A673 (cell line): ENCODE measurements around the gene RANBP3. TPM values are rescaled to one million over a fixed set of nuclear protein-coding genes. Genes with fewer than 3 reads are reported as not detected.

Experiments used
- BruUV-seq: library from RNA; stranded (reverse); fragments of 400-500 nt; replicated peaks from 2 replicates; lab custom pipeline; 2021; lab: Mats Ljungman, UMichigan
- CTCF ChIA-PET: fragments of 300-600 bp; sonication (Branson Sonifier 250); formaldehyde crosslinking; loops from one replicate; lab custom pipeline; 2022; ENCODE audit warnings: antibody characterized with exemption; lab: Charles Lee
- POLR2A ChIA-PET: fragments of 300-600 bp; sonication (Branson Sonifier 250); formaldehyde crosslinking; loops from one replicate; lab custom pipeline; 2022; ENCODE audit warnings: antibody characterized with exemption; ENCODE audit not compliant: low non-redundant PET; lab: Charles Lee
- DNase-seq: peaks from one replicate; pipeline ENCODE4 v3.0.0-alpha.2; 2015; ENCODE audit warnings: low spot score
- H3K27ac ChIP-seq: fragments of 200-600 bp; sonication (generic); 2 replicates; pipeline ENCODE4 v1.5.1; 2016; ENCODE audit warnings: mixed run types, low read depth, mild to moderate bottlenecking, mixed read lengths, antibody characterized with exemption, low read length; ENCODE audit not compliant: poor library complexity, severe bottlenecking
- H3K27me3 ChIP-seq: fragments of 200-600 bp; sonication (generic); replicated peaks from 2 replicates; pipeline ENCODE4 v1.6.1; 2017; ENCODE audit warnings: mixed run types, low read depth, mild to moderate bottlenecking, mixed read lengths, antibody characterized with exemption, low read length; ENCODE audit not compliant: insufficient read depth, poor library complexity
- H3K36me3 ChIP-seq: fragments of 200-600 bp; sonication (generic); 2 replicates; pipeline ENCODE4 v1.6.1; 2016; ENCODE audit warnings: mixed run types, mild to moderate bottlenecking, mixed read lengths, antibody characterized with exemption, low read length; ENCODE audit not compliant: insufficient read depth, poor library complexity, severe bottlenecking
- H3K4me1 ChIP-seq: fragments of 200-600 bp; sonication (generic); 2 replicates; pipeline ENCODE4 v1.6.1; 2017; ENCODE audit warnings: mixed run types, mild to moderate bottlenecking, mixed read lengths, antibody characterized with exemption, low read length; ENCODE audit not compliant: insufficient read depth, poor library complexity, severe bottlenecking
- H3K4me3 ChIP-seq: fragments of 200-600 bp; sonication (generic); 2 replicates; pipeline ENCODE4 v1.5.1; 2016; ENCODE audit warnings: low read depth, mixed run types, mild to moderate bottlenecking, mixed read lengths, low read length; ENCODE audit not compliant: poor library complexity, severe bottlenecking
- H3K9me3 ChIP-seq: fragments of 200-600 bp; sonication (generic); 2 replicates; pipeline ENCODE4 v1.6.1; 2016; ENCODE audit warnings: mixed run types, low read depth, mild to moderate bottlenecking, mixed read lengths, antibody characterized with exemption, low read length; ENCODE audit not compliant: poor library complexity, severe bottlenecking
- CTCF ChIP-seq: fragments of 300-800, 200-600 bp; sonication (generic); conservative IDR thresholded peaks from 2 replicates; pipeline ENCODE4 v1.5.1; 2017; ENCODE audit warnings: low read depth, mild to moderate bottlenecking, antibody characterized with exemption, low read length, moderate library complexity, mixed read lengths
- EZH2 ChIP-seq: fragments of 200-600 bp; sonication (generic); IDR thresholded peaks from 2 replicates; pipeline ENCODE4 v1.6.1; 2017; ENCODE audit warnings: borderline replicate concordance, low read depth, mild to moderate bottlenecking, mixed read lengths, antibody characterized with exemption, low read length; ENCODE audit not compliant: poor library complexity, severe bottlenecking
- intact Hi-C: fragments of 100-400 bp; cut with micrococcal nuclease; formaldehyde crosslinking; loops from one replicate; pipeline ENCODE4 v1.10.0; 2022; ENCODE audit not compliant: unreplicated experiment
- total RNA-seq: library from RNA; stranded (reverse); gene quantifications from 2 replicates; pipeline ENCODE4 v1.2.3, GENCODE V29; 2021

The RANBP3 gene
- total RNA-seq, 1 experiment from 2014 or later = 130 TPM

- no peak for TF ChIP-seq CTCF
- ChIA-PET POLR2A (no interaction called here), CTCF (no interaction called here)
- H3K36me3 ChIP-seq = peaks cover 11% of the 10 kb centered on the region
- H3K4me1 ChIP-seq = no peaks in the 10 kb centered on the region
- H3K27ac ChIP-seq = no peak overlapping the region
- no peak overlapping the region for H3K4me3 ChIP-seq
- no peaks in the 10 kb centered on the region for H3K27me3 ChIP-seq
- intact Hi-C loops = no loop called here
- no peaks in the 10 kb centered on the region for H3K9me3 ChIP-seq
- DNase-seq = no peak
- BruUV-seq = no TSS peak
These were observed 66.6 kb downstream of the RANBP3 start for GRCh38 chr19:5911366-5911765.

- H3K4me3 ChIP-seq = no peak overlapping the region
- ChIA-PET POLR2A (no interaction called here), CTCF (no interaction called here)
- TF ChIP-seq CTCF (no peak), EZH2 (no peak)
- no peak for DNase-seq
- no peak overlapping the region for H3K27ac ChIP-seq
- H3K27me3 ChIP-seq = no peaks in the 10 kb centered on the region
- intact Hi-C loops = no loop called here
- H3K9me3 ChIP-seq = no peaks in the 10 kb centered on the region
- no TSS peak for BruUV-seq
- no peaks in the 10 kb centered on the region for H3K4me1 ChIP-seq
- peaks cover 5% of the 10 kb centered on the region for H3K36me3 ChIP-seq
These were observed 67.4 kb downstream of the RANBP3 start for GRCh38 chr19:5910638-5910907.

GRCh38 chr19:5908773-5909442, 69.0 kb downstream of the RANBP3 start:
- CTCF ChIA-PET = no interaction called here
- no peak for DNase-seq
- intact Hi-C loops = no loop called here
- no peaks in the 10 kb centered on the region for H3K9me3 ChIP-seq
- no peak overlapping the region for H3K4me3 ChIP-seq
- TF ChIP-seq EZH2 (no peak), CTCF (no peak)
- POLR2A ChIA-PET = no interaction called here
- no peaks in the 10 kb centered on the region for H3K36me3 ChIP-seq
- no peaks in the 10 kb centered on the region for H3K4me1 ChIP-seq
- no TSS peak for BruUV-seq
- no peaks in the 10 kb centered on the region for H3K27me3 ChIP-seq
- no peak overlapping the region for H3K27ac ChIP-seq
